PC-3 (cell line): ENCODE results near the gene ZNF324B.

Source experiments
- EZH2 ChIP-seq: fragments of 300-600 bp; sonication (generic); IDR thresholded peaks from one replicate; pipeline ENCODE4 v1.6.1; 2017; ENCODE audit warnings: antibody characterized with exemption, mild to moderate bottlenecking, low read length; ENCODE audit not compliant: unreplicated experiment
- EZH2phosphoT487 ChIP-seq: fragments of 300-600 bp; sonication (generic); IDR thresholded peaks from 2 replicates; pipeline ENCODE4 v1.6.1; 2018; ENCODE audit warnings: mild to moderate bottlenecking, antibody characterized with exemption, low read length, borderline replicate concordance
- TF ChIP-seq, protein P1 (sequence below): fragments of 300-600 bp; sonication (generic); conservative IDR thresholded peaks from 2 replicates; pipeline ENCODE4 v1.5.1; 2017; ENCODE audit warnings: antibody characterized with exemption, low read depth, mild to moderate bottlenecking, low read length

DNA sequence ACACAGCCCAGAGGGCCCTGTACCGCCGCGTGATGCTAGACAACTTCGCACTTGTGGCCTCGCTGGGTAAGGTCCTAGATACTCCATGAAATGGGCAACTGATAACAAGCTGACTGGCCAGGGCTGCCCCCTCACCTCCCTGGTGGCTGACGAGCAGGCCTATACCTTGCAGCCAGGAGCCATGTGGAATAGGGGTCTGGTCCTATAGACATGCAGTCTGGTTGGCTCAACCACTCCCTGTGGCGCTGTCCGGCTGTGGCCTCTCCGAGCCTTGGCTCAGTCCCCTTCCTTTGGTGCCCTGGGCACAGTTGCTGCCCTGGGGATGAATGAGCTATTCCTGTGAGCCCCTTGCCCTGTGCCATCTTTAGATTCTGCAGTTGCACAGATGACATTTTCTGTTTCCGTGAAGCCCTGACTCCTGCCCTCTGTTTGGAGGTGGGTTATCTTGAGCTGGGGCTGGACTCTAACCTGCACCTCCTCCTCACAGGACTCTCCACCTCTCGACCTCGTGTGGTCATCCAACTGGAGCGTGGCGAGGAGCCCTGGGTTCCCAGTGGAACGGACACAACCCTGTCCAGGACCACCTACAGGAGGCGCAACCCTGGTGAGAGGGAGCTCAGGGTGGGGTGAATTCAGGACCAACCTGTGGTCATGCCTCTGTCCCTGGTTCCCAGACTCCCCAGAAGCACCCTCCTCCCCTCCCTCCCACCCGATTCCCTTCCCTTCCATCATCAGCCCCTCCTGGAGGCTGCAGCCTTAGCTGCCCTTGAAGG, 18.0 kb downstream of the ZNF324B start:
- TF ChIP-seq EZH2 (no peak), EZH2phosphoT487 (no peak)
- TF ChIP-seq, protein P1, sequence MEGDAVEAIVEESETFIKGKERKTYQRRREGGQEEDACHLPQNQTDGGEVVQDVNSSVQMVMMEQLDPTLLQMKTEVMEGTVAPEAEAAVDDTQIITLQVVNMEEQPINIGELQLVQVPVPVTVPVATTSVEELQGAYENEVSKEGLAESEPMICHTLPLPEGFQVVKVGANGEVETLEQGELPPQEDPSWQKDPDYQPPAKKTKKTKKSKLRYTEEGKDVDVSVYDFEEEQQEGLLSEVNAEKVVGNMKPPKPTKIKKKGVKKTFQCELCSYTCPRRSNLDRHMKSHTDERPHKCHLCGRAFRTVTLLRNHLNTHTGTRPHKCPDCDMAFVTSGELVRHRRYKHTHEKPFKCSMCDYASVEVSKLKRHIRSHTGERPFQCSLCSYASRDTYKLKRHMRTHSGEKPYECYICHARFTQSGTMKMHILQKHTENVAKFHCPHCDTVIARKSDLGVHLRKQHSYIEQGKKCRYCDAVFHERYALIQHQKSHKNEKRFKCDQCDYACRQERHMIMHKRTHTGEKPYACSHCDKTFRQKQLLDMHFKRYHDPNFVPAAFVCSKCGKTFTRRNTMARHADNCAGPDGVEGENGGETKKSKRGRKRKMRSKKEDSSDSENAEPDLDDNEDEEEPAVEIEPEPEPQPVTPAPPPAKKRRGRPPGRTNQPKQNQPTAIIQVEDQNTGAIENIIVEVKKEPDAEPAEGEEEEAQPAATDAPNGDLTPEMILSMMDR: no peak
